Measurements from ENCODE around the gene NUDT15.
A peak's percentile ranks its signal among the peaks of the same experiment; 100 is the strongest.
"Not testable (repeated sequence)": the region's sequence is repeated elsewhere in the genome, so short reads cannot be mapped to it uniquely, and the experiment has no call there.

NUDT15 gene

GRCh38 chr13:48037346-48038173, at the start of gene NUDT15:
TSS of gene NUDT15 (plus strand) at chr13:48037726. CDS start at chr13:48037747, 21 bp downstream.
- DNase-seq = peak; percentile 89 to 92

GRCh38 chr13:47990427-47990826, 47.1 kb upstream of the NUDT15 start:
- DNase-seq = no peak

GRCh38 chr13:47990920-47991466, 46.5 kb upstream of the NUDT15 start:
- DNase-seq = no peak

GRCh38 chr13:47991859-47992258, 45.7 kb upstream of the NUDT15 start:
- DNase-seq = no peak

GRCh38 chr13:47997384-47997783, 40.1 kb upstream of the NUDT15 start:
- no peak for DNase-seq

- no peak for DNase-seq
Observed at GRCh38 chr13:47999973-48000372, 37.6 kb upstream of the NUDT15 start.

GRCh38 chr13:48000559-48001113, 36.9 kb upstream of the NUDT15 start:
- DNase-seq = no peak

GRCh38 chr13:48001114-48001881, 36.2 kb upstream of the NUDT15 start, which contains the start of gene SUCLA2:
TSS of gene SUCLA2 (minus strand) at chr13:48001273. CDS start at chr13:48001269, 4 bp downstream.
- DNase-seq = peak; percentile 86 to 90

- not testable (repeated sequence) for DNase-seq
Observed at GRCh38 chr13:48001999-48002398, 35.5 kb upstream of the NUDT15 start.

- no peak for DNase-seq
Observed at GRCh38 chr13:48004201-48004600, 33.3 kb upstream of the NUDT15 start.

- no peak for DNase-seq
Observed at GRCh38 chr13:48006396-48006795, 31.1 kb upstream of the NUDT15 start.

GRCh38 chr13:48009284-48009683, 28.2 kb upstream of the NUDT15 start:
- no peak for DNase-seq

- DNase-seq = no peak
Observed at GRCh38 chr13:48010698-48011097, 26.8 kb upstream of the NUDT15 start.

GRCh38 chr13:48012668-48013067, 24.9 kb upstream of the NUDT15 start:
- no peak for DNase-seq

GRCh38 chr13:48014359-48014758, 23.2 kb upstream of the NUDT15 start:
- no peak for DNase-seq

GRCh38 chr13:48018637-48019036, 18.9 kb upstream of the NUDT15 start:
- DNase-seq = no peak

- no peak for DNase-seq
Observed at GRCh38 chr13:48019796-48020195, 17.7 kb upstream of the NUDT15 start.

GRCh38 chr13:48028066-48028465, 9.5 kb upstream of the NUDT15 start:
- DNase-seq = no peak

- no peak for DNase-seq
Observed at GRCh38 chr13:48029859-48030258, 7.7 kb upstream of the NUDT15 start.

- DNase-seq = no peak
Observed at GRCh38 chr13:48038761-48039160, 1.2 kb downstream of the NUDT15 start.

- DNase-seq = no peak
Observed at GRCh38 chr13:48040049-48040448, 2.5 kb downstream of the NUDT15 start.

GRCh38 chr13:48040896-48041295, 3.4 kb downstream of the NUDT15 start:
- DNase-seq = no peak

- DNase-seq = no peak
Observed at GRCh38 chr13:48042894-48043293, 5.4 kb downstream of the NUDT15 start.

All from activated CD4-positive, alpha-beta T cell treated with anti-CD3 and anti-CD28 coated beads for 4 hours (primary cell).